ENCODE data around the gene IMMP2L. TPM values are rescaled to one million over a fixed set of nuclear protein-coding genes. Genes with fewer than 3 reads are reported as not detected.

Gene IMMP2L
- total RNA-seq, 1 experiment from 2014 or later: 8.8 TPM

GRCh38 chr7:111159426-111159825 lies 402.9 kb downstream of the IMMP2L start:
- H3K4me3 ChIP-seq (ENCODE audit: low read depth in 2 of 2, low read length in 2 of 2): no peak overlapping the region

GRCh38 chr7:111150709-111151108 lies 411.6 kb downstream of the IMMP2L start:
- H3K36me3 ChIP-seq (ENCODE audit: control insufficient read depth, insufficient read depth, low read length): no peaks in the 10 kb centered on the region
- no peaks in the 10 kb centered on the region for H3K9me3 ChIP-seq (ENCODE audit: control insufficient read depth, insufficient read depth, low read depth, low read length)
- BruUV-seq (replicated peaks): no TSS peak
- ChIA-PET CTCF (no interaction called here), POLR2A (no interaction called here)
- TF ChIP-seq CTCF (IDR thresholded peaks at IDR 0.05) (no peak), SIN3A (IDR thresholded peaks at IDR 0.05; ENCODE audit: borderline replicate concordance, insufficient read depth, low read depth, low read length) (no peak), POLR2AphosphoS5 (IDR thresholded peaks at IDR 0.05; ENCODE audit: low read depth, low read length) (no peak), REST (IDR thresholded peaks at IDR 0.05; ENCODE audit: insufficient read depth in 1 of 2, low read depth in 2 of 2, low read length in 1 of 2) (no peak), TCF7L2 (IDR thresholded peaks at IDR 0.05; ENCODE audit: low read depth, low read length) (no peak)
- no peak overlapping the region for H3K27ac ChIP-seq (ENCODE audit: low read length)
- in situ Hi-C loops (cut with HindIII; ENCODE audit: low pct_unique_long_range_greater_than_20kb, low sequenced_read_pairs) (no loop called here), intact Hi-C loops (cut with micrococcal nuclease; ENCODE audit: unreplicated experiment) (no loop called here)
- no peak for ATAC-seq
- H3K27me3 ChIP-seq (ENCODE audit: control insufficient read depth, insufficient read depth, low read length): no peaks in the 10 kb centered on the region
- no peaks in the 10 kb centered on the region for H3K4me1 ChIP-seq (ENCODE audit: control insufficient read depth, insufficient read depth, low read length)
- no peak overlapping the region for H3K4me3 ChIP-seq (ENCODE audit: low read depth in 2 of 2, low read length in 2 of 2)
- DNase-seq (ENCODE audit: low read depth, low spot score): no peak

More at GRCh38 chr7:111159426-111159825, 402.9 kb downstream of the IMMP2L start:
- POLR2A ChIA-PET: no interaction called here
- in situ Hi-C loops (cut with HindIII; ENCODE audit: low pct_unique_long_range_greater_than_20kb, low sequenced_read_pairs): no loop called here
- Histone ChIP-seq H3K27ac (ENCODE audit: low read length) (no peak overlapping the region), H3K9me3 (ENCODE audit: control insufficient read depth, insufficient read depth, low read depth, low read length) (no peaks in the 10 kb centered on the region), H3K27me3 (ENCODE audit: control insufficient read depth, insufficient read depth, low read length) (no peaks in the 10 kb centered on the region), H3K4me1 (ENCODE audit: control insufficient read depth, insufficient read depth, low read length) (no peaks in the 10 kb centered on the region), H3K36me3 (ENCODE audit: control insufficient read depth, insufficient read depth, low read length) (no peaks in the 10 kb centered on the region)
- DNase-seq (ENCODE audit: low read depth, low spot score) (no peak), ATAC-seq (no peak)
- intact Hi-C loops (cut with micrococcal nuclease; ENCODE audit: unreplicated experiment): no loop called here
- no peak for TF ChIP-seq SIN3A (IDR thresholded peaks at IDR 0.05; ENCODE audit: borderline replicate concordance, insufficient read depth, low read depth, low read length)
- no peak for TF ChIP-seq CTCF (IDR thresholded peaks at IDR 0.05)
- no peak for TF ChIP-seq REST (IDR thresholded peaks at IDR 0.05; ENCODE audit: insufficient read depth in 1 of 2, low read depth in 2 of 2, low read length in 1 of 2)
- TF ChIP-seq POLR2AphosphoS5 (IDR thresholded peaks at IDR 0.05; ENCODE audit: low read depth, low read length): no peak
- TF ChIP-seq TCF7L2 (IDR thresholded peaks at IDR 0.05; ENCODE audit: low read depth, low read length): no peak
- CTCF ChIA-PET: no interaction called here
- BruUV-seq (replicated peaks): no TSS peak
